Esophagus (tissue), 2 donors: ENCODE measurements around the gene ABCB9. TPM values are rescaled to one million over a fixed set of nuclear protein-coding genes. Genes with fewer than 3 reads are reported as not detected.
"Not testable (repeated sequence)": the region's sequence is repeated elsewhere in the genome, so short reads cannot be mapped to it uniquely, and the experiment has no call there.

Experiments used
- H3K27ac ChIP-seq, 2 donors: one replicate each; pipeline ENCODE4 v1.5.1; 2013; ENCODE audit warnings: low read depth in 2 of 2, mild to moderate bottlenecking in 2 of 2, inconsistent platforms in 1 of 2, low read length in 1 of 2, moderate library complexity in 1 of 2
- H3K27me3 ChIP-seq, 2 donors: one replicate each; pipeline ENCODE4 v1.6.1; 2013; ENCODE audit warnings: low read length in 2 of 2, control low read depth in 1 of 2, mild to moderate bottlenecking in 1 of 2; ENCODE audit not compliant: insufficient read depth in 2 of 2, control insufficient read depth in 1 of 2
- H3K36me3 ChIP-seq, 2 donors: one replicate each; pipeline ENCODE4 v1.6.1; 2013; ENCODE audit warnings: low read length in 1 of 2; ENCODE audit not compliant: control insufficient read depth in 2 of 2, insufficient read depth in 2 of 2
- H3K4me1 ChIP-seq, 2 donors: one replicate each; pipeline ENCODE4 v1.6.1; 2013; ENCODE audit warnings: low read length in 1 of 2; ENCODE audit not compliant: control insufficient read depth in 2 of 2, insufficient read depth in 2 of 2
- H3K4me3 ChIP-seq, 2 donors: one replicate each; pipeline ENCODE4 v1.5.1; 2013; ENCODE audit warnings: low read length in 2 of 2, mild to moderate bottlenecking in 2 of 2, low read depth in 1 of 2, moderate library complexity in 1 of 2
- H3K9me3 ChIP-seq, 2 donors: one replicate each; pipeline ENCODE4 v1.6.1; 2013; ENCODE audit warnings: mild to moderate bottlenecking in 2 of 2, low read depth in 1 of 2, low read length in 1 of 2, moderate library complexity in 1 of 2; ENCODE audit not compliant: control insufficient read depth in 2 of 2, insufficient read depth in 1 of 2
- whole genome bisulfite sequencing, 2 donors: extraction: QIAGEN DNeasy Blood & Tissue Kit; methylation state at CpG; one replicate each; pipeline ENCODE4 v1.1.7; 2013; 5-methylcytosine and 5-hydroxymethylcytosine counted together
- polyA plus RNA-seq, 2 donors: library from polyadenylated mRNA; stranded (reverse); fragments of 200-250 nt; gene quantifications; one replicate each; pipeline ENCODE4 v1.2.3, GENCODE V29; 2013
- donor health status: healthy with polysubstance abuse.
- donor health status: Bipolar disorder and iron deficiency.

Gene ABCB9
- polyA plus RNA-seq, 2 donors, result 1.5 to 4.4 TPM

GRCh38 chr12:122893208-122894153, 72.8 kb downstream of the ABCB9 start:
- Histone ChIP-seq H3K27me3 (no peaks in the 10 kb centered on the region), H3K4me1 (peaks cover 5 to 6% of the 10 kb centered on the region in 2 donors), H3K9me3 (no peaks in the 10 kb centered on the region), H3K4me3 (peak overlapping the region in 1 of 2 donors; percentile 85), H3K27ac (peak overlapping the region; percentile 82 to 95), H3K36me3 (no peaks in the 10 kb centered on the region)
- WGBS, 2 donors, result 56 to 58% methylated on average over 7 of the region's 7 CpGs

- H3K9me3 ChIP-seq, H3K36me3 ChIP-seq, H3K27me3 ChIP-seq, H3K4me1 ChIP-seq: not testable (repeated sequence)
- Histone ChIP-seq H3K4me3 (peak overlapping the region; percentile 5 to 85), H3K27ac (peak overlapping the region; percentile 85 to 93)
- WGBS, 2 donors, result 94% methylated on average over 9 of the region's 9 CpGs
Measured at GRCh38 chr12:122892724-122893123, 73.5 kb downstream of the ABCB9 start.

- Histone ChIP-seq H3K27ac (peak overlapping the region; percentile 86 to 93), H3K4me3 (peak overlapping the region; percentile 30 to 85), H3K27me3 (no peaks in the 10 kb centered on the region), H3K9me3 (no peaks in the 10 kb centered on the region), H3K36me3 (no peaks in the 10 kb centered on the region), H3K4me1 (peaks cover 5 to 15% of the 10 kb centered on the region in 2 donors)
- WGBS, 2 donors, result 23 to 30% methylated on average over 10 of the region's 10 CpGs
Measured at GRCh38 chr12:122891661-122892525, 74.4 kb downstream of the ABCB9 start.

- H3K27me3 ChIP-seq, result no peaks in the 10 kb centered on the region
- H3K9me3 ChIP-seq, result no peaks in the 10 kb centered on the region
- H3K36me3 ChIP-seq, result peaks cover 0 to 3% of the 10 kb centered on the region in 2 donors
- 72% methylated on average over 13 of the region's 13 CpGs for WGBS, 2 donors
- peaks cover 8 to 18% of the 10 kb centered on the region in 2 donors for H3K4me1 ChIP-seq
- peak overlapping the region; percentile 97 to 98 for H3K27ac ChIP-seq
- H3K4me3 ChIP-seq, result peak overlapping the region in 1 of 2 donors; percentile 85
Measured at GRCh38 chr12:122889761-122890520, 76.3 kb downstream of the ABCB9 start.

GRCh38 chr12:122888232-122888752, 78.0 kb downstream of the ABCB9 start:
- peaks cover 0 to 3% of the 10 kb centered on the region in 2 donors for H3K36me3 ChIP-seq
- H3K9me3 ChIP-seq, result no peaks in the 10 kb centered on the region
- WGBS, 2 donors, result 9 to 13% methylated on average over 12 of the region's 12 CpGs
- no peaks in the 10 kb centered on the region for H3K27me3 ChIP-seq
- peak overlapping the region; percentile 97 to 98 for H3K27ac ChIP-seq
- peaks cover 6 to 18% of the 10 kb centered on the region in 2 donors for H3K4me1 ChIP-seq
- peak overlapping the region; percentile 31 to 85 for H3K4me3 ChIP-seq

GRCh38 chr12:122887819-122888212, 78.4 kb downstream of the ABCB9 start:
- Histone ChIP-seq H3K27me3 (no peaks in the 10 kb centered on the region), H3K4me3 (peak overlapping the region; percentile 8 to 85), H3K4me1 (peaks cover 6 to 18% of the 10 kb centered on the region in 2 donors), H3K9me3 (no peaks in the 10 kb centered on the region), H3K27ac (peak overlapping the region; percentile 97 to 98), H3K36me3 (peaks cover 0 to 3% of the 10 kb centered on the region in 2 donors)
- WGBS, 2 donors, result 40 to 43% methylated on average over 5 of the region's 5 CpGs

- peak overlapping the region; percentile 97 to 98 for H3K27ac ChIP-seq
- H3K4me1 ChIP-seq, result peaks cover 6 to 18% of the 10 kb centered on the region in 2 donors
- H3K4me3 ChIP-seq, result peak overlapping the region; percentile 24 to 85
- H3K9me3 ChIP-seq, result no peaks in the 10 kb centered on the region
- H3K36me3 ChIP-seq, result peaks cover 0 to 3% of the 10 kb centered on the region in 2 donors
- 33 to 45% methylated on average over 10 of the region's 10 CpGs for WGBS, 2 donors
- H3K27me3 ChIP-seq, result no peaks in the 10 kb centered on the region
Measured at GRCh38 chr12:122886851-122887818, 79.1 kb downstream of the ABCB9 start.

GRCh38 chr12:122886161-122886560, 80.1 kb downstream of the ABCB9 start:
- peaks cover 8 to 18% of the 10 kb centered on the region in 2 donors for H3K4me1 ChIP-seq
- H3K27ac ChIP-seq, result peak overlapping the region; percentile 81 to 91
- peak overlapping the region; percentile 1 to 27 for H3K4me3 ChIP-seq
- H3K9me3 ChIP-seq, result no peaks in the 10 kb centered on the region
- H3K36me3 ChIP-seq, result peaks cover 0 to 3% of the 10 kb centered on the region in 2 donors
- WGBS, 2 donors, result 83% methylated on average over 8 of the region's 8 CpGs
- H3K27me3 ChIP-seq, result no peaks in the 10 kb centered on the region
